Body of pancreas (tissue), 4 donors: ENCODE results near the gene OR7A5. TPM values are rescaled to one million over a fixed set of nuclear protein-coding genes. Genes with fewer than 3 reads are reported as not detected.

Experiments
- ATAC-seq: fragments of 150-250 bp; one replicate; pipeline ENCODE4 v1.9.1; 2016
- DNase-seq, 4 donors: peaks; one replicate each; pipeline ENCODE4 v3.0.0-alpha.2; 2019
- H3K27ac ChIP-seq, 4 donors: fragments of 200-600 bp; sonication (generic); 1 replicate in 3 of 4; 2 replicates in 1 of 4; pipeline versions ENCODE4 v1.5.1 to v1.6.1; 2016 to 2019; ENCODE audit warnings: mild to moderate bottlenecking in 1 of 4, mixed read lengths in 1 of 4, moderate library complexity in 1 of 4
- H3K27me3 ChIP-seq, 2 donors: fragments of 200-600 bp; sonication (generic); one replicate each; pipeline ENCODE4 v1.6.0; 2016; ENCODE audit warnings: mild to moderate bottlenecking in 1 of 2
- H3K36me3 ChIP-seq, 2 donors: fragments of 200-600 bp; sonication (generic); replicated peaks in 1 of 2; 2 replicates each; pipeline ENCODE4 v1.5.1; 2016; ENCODE audit warnings: low read depth in 2 of 2; ENCODE audit not compliant: insufficient read depth in 1 of 2
- H3K4me1 ChIP-seq: fragments of 200-600 bp; sonication (generic); one replicate; pipeline ENCODE4 v1.6.0; 2016
- H3K4me3 ChIP-seq, 2 donors: fragments of 200-600 bp; sonication (generic); 1 replicate in 1 of 2; 2 replicates in 1 of 2; pipeline ENCODE4 v1.5.1; 2016 to 2019
- H3K9me3 ChIP-seq, 3 donors: fragments of 200-600 bp; sonication (generic); 1 replicate in 2 of 3; 2 replicates in 1 of 3; pipeline ENCODE4 v1.5.1; 2016
- POLR2A ChIP-seq, 3 donors: fragments of 450-650 bp; IDR thresholded peaks; one replicate each; pipeline ENCODE4 v1.6.1; 2016; ENCODE audit warnings: antibody characterized with exemption in 3 of 3, mild to moderate bottlenecking in 2 of 3
- WGBS, 2 donors: methylation state at CpG; one replicate each; pipeline ENCODE4 v1.1.5; 2017; 5-methylcytosine and 5-hydroxymethylcytosine counted together
- intact Hi-C: fragments of 100-400 bp; cut with DNase I; formaldehyde crosslinking; loops from one replicate; pipeline ENCODE4 v1.15.1; 2023
- total RNA-seq, 2 donors: library from RNA; depleted of rRNA; stranded (reverse); fragments of >200 nt; gene quantifications; one replicate each; pipeline ENCODE4 v1.1.0, GENCODE V29; 2016
- TF ChIP-seq, protein P1 (sequence below), 7 experiments: fragments of 450-650 bp in 4 of 7; fragments of 200-600 bp in 3 of 7; sonication (generic) in 3 of 7; IDR thresholded peaks; one replicate each; pipeline ENCODE4 v1.5.1; 2016 to 2019; ENCODE audit warnings: antibody characterized with exemption in 7 of 7

Gene OR7A5
- total RNA-seq, 2 donors from 2014 or later: not detected

DNA sequence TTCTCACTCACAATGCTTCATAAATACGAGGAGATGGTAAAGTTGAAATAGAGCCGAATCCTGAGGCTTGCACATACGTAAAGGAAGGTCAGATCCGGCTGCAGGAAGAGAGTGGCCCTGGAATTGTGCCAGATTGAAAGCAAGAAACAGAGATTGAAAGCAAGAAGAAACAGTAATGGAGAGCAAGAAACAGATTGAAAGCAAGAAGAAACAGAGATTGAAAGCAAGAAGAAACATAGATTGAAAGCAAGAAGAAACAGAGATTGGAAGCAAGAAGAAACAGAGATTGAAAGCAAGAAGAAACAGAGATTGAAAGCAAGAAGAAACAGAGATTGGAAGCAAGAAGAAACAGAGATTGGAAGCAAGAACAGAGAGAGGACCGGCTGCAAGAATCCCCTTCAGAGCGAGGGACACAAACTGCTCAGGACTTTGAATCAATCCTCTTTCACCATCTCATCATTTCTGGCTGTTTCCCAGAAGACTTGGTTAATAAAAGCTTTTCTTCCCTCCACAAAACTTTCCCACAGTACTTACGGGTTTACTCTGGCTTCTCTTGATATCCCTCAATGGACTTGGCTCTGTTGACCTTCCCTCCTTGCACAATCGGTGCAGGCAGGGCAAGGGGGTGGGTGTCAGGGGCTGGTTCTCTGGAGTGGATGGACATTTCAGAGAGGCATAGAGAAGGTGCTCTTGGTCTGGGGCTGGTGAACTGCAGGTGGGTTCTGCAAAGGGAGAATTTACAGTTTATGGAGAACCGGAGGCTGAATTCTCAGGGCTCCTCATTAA, 25.5 kb downstream of the OR7A5 start:
- 37 to 48% methylated on average over 9 of the region's 9 CpGs for WGBS, 2 donors
- Histone ChIP-seq H3K4me1 (no peaks in the 10 kb centered on the region), H3K36me3 (no peaks in the 10 kb centered on the region), H3K9me3 (no peaks in the 10 kb centered on the region), H3K27ac (no peak overlapping the region), H3K4me3 (no peak overlapping the region), H3K27me3 (no peaks in the 10 kb centered on the region)
- ATAC-seq: no peak
- intact Hi-C loops: no loop called here
- TF ChIP-seq, protein P1, sequence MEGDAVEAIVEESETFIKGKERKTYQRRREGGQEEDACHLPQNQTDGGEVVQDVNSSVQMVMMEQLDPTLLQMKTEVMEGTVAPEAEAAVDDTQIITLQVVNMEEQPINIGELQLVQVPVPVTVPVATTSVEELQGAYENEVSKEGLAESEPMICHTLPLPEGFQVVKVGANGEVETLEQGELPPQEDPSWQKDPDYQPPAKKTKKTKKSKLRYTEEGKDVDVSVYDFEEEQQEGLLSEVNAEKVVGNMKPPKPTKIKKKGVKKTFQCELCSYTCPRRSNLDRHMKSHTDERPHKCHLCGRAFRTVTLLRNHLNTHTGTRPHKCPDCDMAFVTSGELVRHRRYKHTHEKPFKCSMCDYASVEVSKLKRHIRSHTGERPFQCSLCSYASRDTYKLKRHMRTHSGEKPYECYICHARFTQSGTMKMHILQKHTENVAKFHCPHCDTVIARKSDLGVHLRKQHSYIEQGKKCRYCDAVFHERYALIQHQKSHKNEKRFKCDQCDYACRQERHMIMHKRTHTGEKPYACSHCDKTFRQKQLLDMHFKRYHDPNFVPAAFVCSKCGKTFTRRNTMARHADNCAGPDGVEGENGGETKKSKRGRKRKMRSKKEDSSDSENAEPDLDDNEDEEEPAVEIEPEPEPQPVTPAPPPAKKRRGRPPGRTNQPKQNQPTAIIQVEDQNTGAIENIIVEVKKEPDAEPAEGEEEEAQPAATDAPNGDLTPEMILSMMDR (IDR thresholded peaks at IDR 0.05): no peak
- no peak for TF ChIP-seq POLR2A (IDR thresholded peaks at IDR 0.05)
- no peak for DNase-seq

DNA sequence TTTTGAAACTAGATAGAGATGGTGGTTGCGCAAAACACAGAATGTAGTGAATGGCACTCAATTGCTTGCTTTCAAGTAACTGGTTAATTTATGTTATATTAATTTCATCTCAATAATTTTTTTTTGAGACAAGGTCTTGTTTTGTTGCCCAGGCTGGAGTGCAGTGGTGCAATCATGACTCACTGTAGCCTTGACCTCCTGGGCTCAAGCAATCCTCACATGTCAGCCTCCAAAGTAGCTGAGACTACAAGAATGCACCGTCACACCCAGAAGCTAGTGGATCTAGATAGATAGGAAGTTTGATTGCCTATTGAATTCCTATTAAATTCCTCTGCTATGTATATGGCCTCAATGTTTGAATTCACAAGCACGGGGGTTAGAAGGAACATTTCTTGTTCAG, 30.2 kb downstream of the OR7A5 start:
- Histone ChIP-seq H3K4me1 (no peaks in the 10 kb centered on the region), H3K9me3 (no peaks in the 10 kb centered on the region), H3K27me3 (no peaks in the 10 kb centered on the region), H3K36me3 (no peaks in the 10 kb centered on the region), H3K4me3 (no peak overlapping the region), H3K27ac (no peak overlapping the region)
- WGBS, 2 donors: 53 to 74% methylated on average over 3 of the region's 3 CpGs
- intact Hi-C loops: no loop called here
- DNase-seq: no peak
- no peak for ATAC-seq
- TF ChIP-seq, protein P1 (IDR thresholded peaks at IDR 0.05): no peak
- no peak for TF ChIP-seq POLR2A (IDR thresholded peaks at IDR 0.05)

DNA sequence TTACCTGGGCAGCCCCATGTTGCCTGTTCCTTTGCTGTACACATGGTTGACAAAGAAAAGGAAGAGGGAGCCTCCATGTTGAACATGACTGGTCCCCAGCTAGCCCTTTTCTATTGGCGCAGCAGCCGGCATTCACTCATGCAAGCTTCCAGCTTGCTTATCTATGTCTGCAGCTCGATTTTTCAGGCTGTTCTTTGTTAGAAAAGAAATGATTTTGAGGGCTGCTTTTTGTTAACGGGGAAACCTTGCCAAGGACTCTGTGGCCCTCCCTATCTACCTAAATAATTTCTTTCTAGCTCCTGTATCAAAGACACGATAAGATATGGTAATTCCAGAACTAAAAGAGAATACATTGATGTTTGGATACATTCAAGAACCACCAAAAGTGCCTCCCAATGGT, 36.2 kb downstream of the OR7A5 start:
- Histone ChIP-seq H3K4me3 (no peak overlapping the region), H3K4me1 (no peaks in the 10 kb centered on the region), H3K36me3 (no peaks in the 10 kb centered on the region), H3K27me3 (no peaks in the 10 kb centered on the region), H3K27ac (no peak overlapping the region), H3K9me3 (no peaks in the 10 kb centered on the region)
- DNase-seq (no peak), ATAC-seq (no peak)
- intact Hi-C loops: no loop called here
- 52 to 59% methylated on average over 5 of the region's 5 CpGs for WGBS, 2 donors
- TF ChIP-seq POLR2A (IDR thresholded peaks at IDR 0.05): no peak
- TF ChIP-seq, protein P1 (IDR thresholded peaks at IDR 0.05): no peak

DNA sequence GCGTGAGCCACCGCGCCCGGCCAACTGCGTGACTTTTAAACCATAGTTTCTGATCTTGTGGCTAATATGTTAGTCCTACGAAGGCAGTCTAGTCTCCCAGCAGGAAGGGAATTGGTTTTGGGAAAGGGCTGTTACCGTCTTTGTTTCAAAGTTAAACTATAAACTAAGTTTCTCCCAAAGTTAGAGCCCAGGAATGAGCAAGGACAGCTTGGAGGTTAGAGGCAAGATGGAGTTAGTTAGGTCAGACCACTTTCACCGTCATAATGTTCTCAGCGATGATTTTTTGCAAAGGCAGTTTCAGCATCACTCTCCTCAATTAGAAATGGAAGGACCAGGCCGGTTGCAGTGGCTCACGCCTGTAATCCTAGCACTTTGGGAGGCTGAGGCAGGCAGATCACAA, 39.0 kb downstream of the OR7A5 start:
- no peaks in the 10 kb centered on the region for H3K9me3 ChIP-seq
- H3K4me3 ChIP-seq: no peak overlapping the region
- TF ChIP-seq, protein P1 (IDR thresholded peaks at IDR 0.05): no peak
- no peak for TF ChIP-seq POLR2A (IDR thresholded peaks at IDR 0.05)
- DNase-seq (no peak), ATAC-seq (no peak)
- H3K27me3 ChIP-seq: no peaks in the 10 kb centered on the region
- WGBS, 2 donors: 81 to 83% methylated on average over 11 of the region's 11 CpGs
- H3K4me1 ChIP-seq: no peaks in the 10 kb centered on the region
- intact Hi-C loops: no loop called here
- H3K36me3 ChIP-seq: no peaks in the 10 kb centered on the region
- H3K27ac ChIP-seq: no peak overlapping the region
